HG03558 (cell line): ENCODE data around the gene RASL11A.
"Not testable (repeated sequence)": the region's sequence is repeated elsewhere in the genome, so short reads cannot be mapped to it uniquely, and the experiment has no call there.

Experiments
- ATAC-seq: cut with Tn5 transposase; IDR thresholded peaks from one replicate; pipeline ENCODE4 v1.9.1; 2021; ENCODE audit warnings: moderate number of reproducible peaks; ENCODE audit not compliant: unreplicated experiment; ENCODE audit errors: extremely low read depth

The RASL11A gene

GRCh38 chr13:27296496-27296895, 25.9 kb downstream of the RASL11A start:
- no peak for ATAC-seq

- no peak for ATAC-seq
These were observed 28.2 kb downstream of the RASL11A start for GRCh38 chr13:27298849-27299248.

DNA sequence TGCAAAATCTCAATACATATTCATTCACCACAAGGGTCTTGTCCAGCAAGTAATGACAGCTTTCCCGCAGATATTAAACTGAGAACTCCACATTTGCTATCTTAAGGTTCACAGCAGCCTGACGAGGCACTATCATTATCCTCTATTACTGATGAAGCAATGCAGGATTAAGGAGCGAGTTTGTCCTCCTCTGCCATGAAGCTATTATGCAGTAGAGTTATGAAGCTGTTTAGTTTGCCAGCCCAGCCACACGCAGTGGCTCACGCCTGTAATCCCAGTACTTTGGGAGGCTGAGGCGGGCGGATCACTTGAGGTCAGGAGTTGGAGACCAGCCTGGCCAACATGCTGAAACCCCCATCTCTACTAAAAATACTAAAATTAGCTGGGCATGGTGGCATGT, 29.8 kb downstream of the RASL11A start:
- not testable (repeated sequence) for ATAC-seq

DNA sequence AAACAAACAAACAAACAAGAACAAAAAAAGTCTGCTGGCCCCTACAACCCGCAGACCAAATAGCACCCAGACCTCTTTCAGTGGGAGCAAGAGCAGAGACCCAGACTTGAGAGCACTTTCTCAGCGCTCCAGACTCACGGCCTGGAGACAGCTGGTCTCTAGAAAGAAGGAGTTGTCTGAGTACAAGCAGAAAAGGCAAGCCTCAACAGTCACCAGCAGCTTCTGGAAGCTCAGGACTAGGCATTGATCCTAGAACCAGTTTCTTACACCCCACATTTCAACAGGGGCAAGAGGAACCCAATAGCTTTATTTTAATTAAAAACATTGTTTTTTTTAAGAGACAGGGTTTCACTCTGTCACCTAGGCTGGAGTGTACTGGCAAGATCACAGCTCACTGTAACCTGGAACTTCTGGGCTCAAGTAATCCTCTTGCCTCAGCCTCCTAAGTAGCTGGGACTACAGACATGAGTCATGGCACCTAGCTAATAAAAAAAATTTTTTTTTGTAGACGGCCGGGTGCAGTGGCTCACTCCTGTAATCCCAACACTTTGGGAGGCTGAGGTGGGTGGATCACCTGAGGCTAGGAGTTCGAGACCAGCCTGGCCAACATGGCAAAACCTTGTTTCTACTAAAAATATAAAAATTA, 30.4 kb downstream of the RASL11A start:
- no peak for ATAC-seq

DNA sequence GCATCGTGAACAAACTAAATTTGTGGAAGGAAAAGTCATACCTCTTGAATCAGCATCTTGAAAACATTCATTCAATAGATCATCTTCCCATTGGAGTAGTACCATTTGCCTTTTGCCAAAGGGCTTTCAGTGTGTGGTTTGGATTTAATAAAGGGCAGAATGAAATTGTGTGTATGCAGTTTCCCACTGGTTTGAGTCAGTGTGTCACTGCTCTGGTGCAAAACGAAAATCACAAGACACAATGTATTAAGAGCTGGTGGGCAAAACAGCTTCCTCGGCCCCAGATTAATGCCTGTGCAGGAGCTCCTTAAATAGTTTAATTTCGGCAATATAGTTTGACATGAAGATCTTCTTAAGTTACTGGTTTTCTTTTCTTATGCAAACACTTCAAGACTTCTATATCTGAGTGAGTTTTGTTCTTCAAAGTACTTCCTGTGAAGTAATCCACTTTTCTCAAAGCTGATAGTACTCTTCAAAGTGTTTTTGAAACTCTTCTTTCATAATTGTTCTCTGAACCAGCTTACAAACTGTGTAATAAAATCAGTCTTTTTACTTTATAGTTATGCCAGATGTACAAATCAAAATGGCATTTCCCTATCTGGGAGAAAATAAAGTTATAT, 32.1 kb downstream of the RASL11A start:
- no peak for ATAC-seq

GRCh38 chr13:27304099-27304498, 33.5 kb downstream of the RASL11A start:
- no peak for ATAC-seq

GRCh38 chr13:27304611-27305010, 34.0 kb downstream of the RASL11A start:
- ATAC-seq = no peak

GRCh38 chr13:27306364-27306763, 35.7 kb downstream of the RASL11A start:
- no peak for ATAC-seq

GRCh38 chr13:27308941-27309340, 38.3 kb downstream of the RASL11A start:
- ATAC-seq = no peak

DNA sequence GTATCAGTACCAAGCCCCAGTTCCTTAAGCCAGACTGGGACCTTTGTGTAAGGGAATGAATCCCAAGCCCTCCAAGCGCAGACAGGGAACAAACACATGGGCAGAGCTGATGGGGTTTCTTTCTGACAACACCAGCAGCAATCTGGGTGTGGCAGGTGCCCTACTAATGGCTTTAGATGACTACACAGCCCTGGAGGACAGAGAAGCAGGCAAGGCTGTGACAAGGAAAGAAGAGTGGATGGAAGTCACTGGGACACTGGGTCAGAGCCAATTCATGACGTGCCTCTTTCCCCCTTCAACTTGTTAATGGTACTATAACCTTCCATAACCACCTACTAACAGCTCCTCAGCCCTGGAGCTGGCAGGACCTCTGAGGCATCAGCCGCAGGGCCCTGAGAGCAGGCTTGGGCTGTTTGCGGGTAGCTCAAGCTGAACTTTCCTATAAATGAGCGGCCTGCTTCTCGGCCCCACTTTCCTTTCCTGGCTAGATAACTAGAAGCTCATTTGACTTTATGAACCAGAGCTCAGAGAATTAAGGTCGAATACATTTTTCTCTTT, 38.9 kb downstream of the RASL11A start:
- no peak for ATAC-seq

DNA sequence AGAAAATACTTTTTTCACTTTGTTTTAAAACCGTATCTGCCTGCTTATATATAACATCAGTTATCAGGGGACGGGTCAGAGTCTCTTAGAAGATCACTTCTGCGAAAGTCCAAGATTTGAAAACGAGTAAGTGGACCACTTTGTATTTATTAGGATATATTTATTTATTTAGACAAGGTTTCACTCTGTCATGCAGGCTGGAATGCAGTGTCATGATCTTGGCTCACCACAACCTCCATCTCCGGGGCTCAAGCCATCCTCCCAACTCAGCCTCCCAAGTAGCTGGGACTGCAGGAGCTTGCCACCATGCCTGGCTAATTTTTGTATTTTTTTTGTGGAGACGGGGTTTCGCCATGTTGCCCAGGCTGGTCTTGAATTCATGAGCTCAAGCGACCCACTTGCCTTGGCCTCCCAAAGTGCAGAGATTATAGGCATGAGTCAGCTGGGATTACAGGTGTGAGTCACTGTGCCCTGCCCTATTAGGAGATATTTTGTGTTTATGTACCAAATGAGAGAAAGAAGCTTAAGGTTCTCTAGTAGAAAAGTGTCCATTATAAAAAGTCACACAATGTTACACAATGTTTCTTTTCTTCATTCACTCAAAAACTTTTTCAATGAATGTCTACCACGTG, 39.5 kb downstream of the RASL11A start:
- no peak for ATAC-seq

- no peak for ATAC-seq
These were observed 40.3 kb downstream of the RASL11A start for GRCh38 chr13:27310946-27311345.

- no peak for ATAC-seq
These were observed 41.0 kb downstream of the RASL11A start for GRCh38 chr13:27311518-27312210.

DNA sequence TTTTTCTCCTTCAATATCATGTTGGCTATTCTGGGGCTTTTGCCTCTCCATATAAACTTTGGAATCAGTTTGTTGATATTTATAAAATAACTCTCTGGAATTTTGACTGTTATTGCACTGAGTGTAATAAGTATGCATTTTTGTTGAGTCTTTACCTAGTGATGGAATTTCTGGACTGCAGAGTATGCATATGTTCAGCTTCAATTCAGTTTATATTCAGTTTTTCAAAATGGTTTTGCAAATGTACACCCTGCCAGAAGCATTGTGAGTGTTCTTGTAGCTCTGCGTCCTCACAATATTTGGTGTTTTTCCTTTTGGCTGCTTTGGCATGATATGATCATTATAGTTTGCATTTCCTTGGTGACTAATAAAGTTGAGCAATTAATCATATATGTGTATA, 43.1 kb downstream of the RASL11A start:
- no peak for ATAC-seq

GRCh38 chr13:27319404-27319803, 48.8 kb downstream of the RASL11A start:
- no peak for ATAC-seq

DNA sequence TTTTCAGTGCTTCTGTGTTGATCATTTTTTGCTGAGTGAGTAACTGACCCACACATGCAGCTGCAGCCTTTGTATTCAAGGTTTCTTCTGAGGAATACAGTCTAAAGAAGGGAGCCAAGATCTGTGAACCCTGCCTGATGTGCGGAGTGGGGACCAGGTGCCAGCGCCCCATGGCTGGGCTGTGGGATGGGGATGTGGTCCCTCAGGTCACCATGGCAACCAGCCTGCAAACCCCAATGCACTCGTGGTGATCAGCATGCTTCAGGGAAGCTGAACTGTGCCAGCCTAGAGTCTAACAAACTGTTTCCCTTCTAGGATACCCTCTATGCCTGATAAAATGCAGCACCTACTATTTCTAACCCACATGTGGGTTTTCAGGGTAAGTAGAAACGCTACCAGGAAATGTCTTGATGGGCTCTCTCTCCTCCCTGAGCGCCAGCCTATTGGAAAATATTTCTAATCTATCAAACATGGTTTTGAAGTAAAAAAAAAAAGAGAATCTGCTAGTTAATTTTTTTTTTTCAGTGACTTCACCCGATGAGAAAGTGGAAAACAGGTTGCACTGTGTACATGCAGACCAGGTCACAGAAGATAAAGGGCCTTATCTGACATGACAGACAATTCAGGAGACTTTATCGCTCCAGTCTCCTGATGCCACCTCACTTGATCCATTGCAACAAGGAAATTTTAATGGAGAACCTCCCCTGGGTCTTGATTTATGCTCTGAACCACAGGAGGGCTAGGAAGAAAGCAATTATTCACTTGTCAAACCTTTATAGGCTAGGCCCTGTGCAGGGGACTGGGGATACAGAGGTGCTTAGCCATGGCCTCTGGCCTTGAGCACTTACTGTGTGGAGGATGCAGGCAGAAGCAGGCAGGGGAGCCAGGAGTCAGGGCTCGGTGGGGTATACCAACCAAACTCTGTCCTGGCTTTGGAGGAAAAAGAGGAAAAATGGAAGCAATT, 51.1 kb downstream of the RASL11A start:
- ATAC-seq = no peak

GRCh38 chr13:27322443-27322842, 51.8 kb downstream of the RASL11A start:
- ATAC-seq = not testable (repeated sequence)
